ENCODE data around the gene MYO10.

DNA sequence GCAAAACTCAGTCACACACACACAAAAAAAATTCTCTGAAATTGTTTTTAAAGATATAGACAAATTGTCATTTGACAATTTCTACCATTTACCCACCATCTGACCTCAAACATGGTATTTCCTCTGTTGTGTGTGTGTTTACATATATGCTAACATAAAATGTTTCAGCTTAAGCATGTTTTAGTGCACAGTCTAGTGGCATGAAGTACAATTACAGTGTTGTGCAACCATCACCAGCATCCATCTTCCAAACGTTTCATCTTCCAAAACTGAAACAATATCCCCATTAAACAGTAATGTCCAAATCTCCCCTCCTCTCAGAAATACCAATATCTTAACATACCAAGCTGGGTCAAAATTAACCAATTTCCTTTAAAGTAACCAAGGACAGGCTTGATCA is 65.2 kb downstream of the MYO10 start:
- TF ChIP-seq HDGF (IDR thresholded peaks at IDR 0.05; ENCODE audit: borderline replicate concordance) (no peak), FOXK2 (IDR thresholded peaks at IDR 0.05) (no peak), ZNF384 (IDR thresholded peaks at IDR 0.05) (no peak), NFRKB (IDR thresholded peaks at IDR 0.05) (no peak), SP1 (IDR thresholded peaks at IDR 0.05) (no peak), ARNT (IDR thresholded peaks at IDR 0.05) (no peak), CTBP1 (IDR thresholded peaks at IDR 0.05; ENCODE audit: borderline replicate concordance) (no peak)
